ENCODE data around the gene EIF5A. TPM values are rescaled to one million over a fixed set of nuclear protein-coding genes. Genes with fewer than 3 reads are reported as not detected.

Gene EIF5A
- total RNA-seq, 1 experiment from 2014 or later = 1,142 TPM

- Mint-ChIP-seq H3K27ac (ENCODE audit: low read depth, unreplicated experiment) (peak overlapping the region; percentile 90), H3K4me3 (ENCODE audit: unreplicated experiment) (peak overlapping the region; percentile 88), H3K27me3 (ENCODE audit: insufficient read depth, unreplicated experiment) (no peaks in the 10 kb centered on the region), H3K9me3 (ENCODE audit: unreplicated experiment) (no peaks in the 10 kb centered on the region), H3K36me3 (ENCODE audit: insufficient read depth, unreplicated experiment) (peaks cover 65% of the 10 kb centered on the region), H3K4me1 (ENCODE audit: insufficient read depth, unreplicated experiment) (peaks cover 29% of the 10 kb centered on the region)
- intact Hi-C loops (cut with micrococcal nuclease) = no loop called here
- no peak for TF ChIP-seq CTCF (IDR thresholded peaks at IDR 0.05; ENCODE audit: unreplicated experiment)
- ChIA-PET POLR2A (interaction anchor here (0.7 to 3.0 kb wide), 19 partner anchors 12 to 408 kb away, joined by 3 to 18 read pairs (median 3); partner anchors contain the start of genes CTDNEP1, ELP5, GABARAP and NEURL4), CTCF (interaction anchor here (0.6 to 1.8 kb wide), 5 partner anchors 12 to 44 kb away, joined by 3 to 10 read pairs (median 5); partner anchors contain the start of gene SLC2A4)
- peak; percentile 87 for DNase-seq (ENCODE audit: unreplicated experiment)
- TSS peak; percentile 93 for BruUV-seq (replicated peaks)
Observed at GRCh38 chr17:7308625-7309433, 1.4 kb downstream of the EIF5A start.

- no peak for TF ChIP-seq CTCF (IDR thresholded peaks at IDR 0.05; ENCODE audit: unreplicated experiment)
- H3K27me3 Mint-ChIP-seq (ENCODE audit: insufficient read depth, unreplicated experiment) = no peaks in the 10 kb centered on the region
- ChIA-PET POLR2A (interaction anchor here (0.7 to 3.0 kb wide), 11 partner anchors 13 to 407 kb away, joined by 3 to 18 read pairs (median 4); partner anchors contain the start of genes CTDNEP1, ELP5, GABARAP and MPDU1), CTCF (interaction anchor here (1.5 to 1.8 kb wide), 4 partner anchors 13 to 35 kb away, joined by 3 to 10 read pairs (median 4); partner anchors contain the start of gene SLC2A4)
- peaks cover 73% of the 10 kb centered on the region for H3K36me3 Mint-ChIP-seq (ENCODE audit: insufficient read depth, unreplicated experiment)
- BruUV-seq (replicated peaks) = no TSS peak
- no peaks in the 10 kb centered on the region for H3K9me3 Mint-ChIP-seq (ENCODE audit: unreplicated experiment)
- peaks cover 35% of the 10 kb centered on the region for H3K4me1 Mint-ChIP-seq (ENCODE audit: insufficient read depth, unreplicated experiment)
- DNase-seq (ENCODE audit: unreplicated experiment) = no peak
- H3K27ac Mint-ChIP-seq (ENCODE audit: low read depth, unreplicated experiment) = peak overlapping the region; percentile 87
- intact Hi-C loops (cut with micrococcal nuclease) = no loop called here
- H3K4me3 Mint-ChIP-seq (ENCODE audit: unreplicated experiment) = peak overlapping the region; percentile 88
Observed at GRCh38 chr17:7309628-7310027, 2.2 kb downstream of the EIF5A start.

GRCh38 chr17:7311110-7311705, 3.8 kb downstream of the EIF5A start:
- intact Hi-C loops (cut with micrococcal nuclease) = no loop called here
- no peaks in the 10 kb centered on the region for H3K9me3 Mint-ChIP-seq (ENCODE audit: unreplicated experiment)
- ChIA-PET CTCF (interaction anchor here (1.2 to 1.5 kb wide), 2 partner anchors 34 to 44 kb away, joined by 3 to 6 read pairs; no protein-coding TSS in a partner anchor), POLR2A (interaction anchor here (1.0 to 1.7 kb wide), 2 partner anchors 18 to 272 kb away, joined by 3 read pairs; partner anchors contain the start of genes MPDU1 and NEURL4)
- H3K27me3 Mint-ChIP-seq (ENCODE audit: insufficient read depth, unreplicated experiment) = no peaks in the 10 kb centered on the region
- no peak for TF ChIP-seq CTCF (IDR thresholded peaks at IDR 0.05; ENCODE audit: unreplicated experiment)
- peak overlapping the region; percentile 87 for H3K27ac Mint-ChIP-seq (ENCODE audit: low read depth, unreplicated experiment)
- no TSS peak for BruUV-seq (replicated peaks)
- DNase-seq (ENCODE audit: unreplicated experiment) = no peak
- peaks cover 89% of the 10 kb centered on the region for H3K36me3 Mint-ChIP-seq (ENCODE audit: insufficient read depth, unreplicated experiment)
- H3K4me1 Mint-ChIP-seq (ENCODE audit: insufficient read depth, unreplicated experiment) = peaks cover 37% of the 10 kb centered on the region
- H3K4me3 Mint-ChIP-seq (ENCODE audit: unreplicated experiment) = peak overlapping the region; percentile 88

All from MCF 10A (cell line).